ENCODE results near the gene PPP1R14B. TPM values are rescaled to one million over a fixed set of nuclear protein-coding genes. Genes with fewer than 3 reads are reported as not detected.

Gene PPP1R14B
- polyA plus RNA-seq, 3 donors from 2014 or later: 16.6 to 34.9 (median 33.3) TPM

Other genes starting within 250 kb of the PPP1R14B start
- gene FLRT1, start 211.0 kb downstream of the PPP1R14B start, polyA plus RNA-seq: not detected
- gene MACROD1, start 80.8 kb downstream of the PPP1R14B start, polyA plus RNA-seq: 1 to 10 TPM; 4.8 to 7.1 (median 6.5) TPM
- gene STIP1, start 60.8 kb downstream of the PPP1R14B start, polyA plus RNA-seq: 100 to 1,000 TPM in 1 of 3 donors, 10 to 100 TPM in 2; 51.3 to 113 (median 57.3) TPM
- 100 to 1,000 TPM; 181 to 297 (median 236) TPM for gene FERMT3, start 40.2 kb downstream of the PPP1R14B start, polyA plus RNA-seq
- 10 to 100 TPM; 42.2 to 51.0 (median 43.8) TPM for gene TRPT1, start 20.8 kb downstream of the PPP1R14B start, polyA plus RNA-seq
- gene NUDT22, start 20.7 kb downstream of the PPP1R14B start, polyA plus RNA-seq: 10 to 100 TPM; 64.9 to 95.4 (median 74.9) TPM
- 10 to 100 TPM; 25.2 to 32.6 (median 26.7) TPM for gene DNAJC4, start 16.4 kb downstream of the PPP1R14B start, polyA plus RNA-seq
- 10 to 100 TPM in 1 of 3 donors, 1 to 10 TPM in 2; 6.7 to 10.3 (median 9.4) TPM for gene VEGFB, start 12.4 kb downstream of the PPP1R14B start, polyA plus RNA-seq
- gene FKBP2, start 5.8 kb downstream of the PPP1R14B start, polyA plus RNA-seq: 100 to 1,000 TPM; 110 to 142 (median 130) TPM
- under 1 TPM in 2 of 3 donors, not detected in 1; 0.33 to 0.49 TPM for gene PLCB3, start 4.6 kb upstream of the PPP1R14B start, polyA plus RNA-seq
- gene BAD, start 37.7 kb upstream of the PPP1R14B start, polyA plus RNA-seq: 10 to 100 TPM; 67.7 to 87.5 (median 77.3) TPM
- gene GPR137, start 38.9 kb upstream of the PPP1R14B start, polyA plus RNA-seq: 10 to 100 TPM in 1 of 3 donors, 1 to 10 TPM in 2; 6.9 to 11.6 (median 7.4) TPM
- gene KCNK4, start 44.4 kb upstream of the PPP1R14B start, polyA plus RNA-seq: not detected
- not detected for gene CATSPERZ, start 53.4 kb upstream of the PPP1R14B start, polyA plus RNA-seq
- gene ESRRA, start 58.6 kb upstream of the PPP1R14B start, polyA plus RNA-seq: 10 to 100 TPM in 1 of 3 donors, 1 to 10 TPM in 2; 4.6 to 18.0 (median 8.7) TPM
- gene TRMT112, start 70.6 kb upstream of the PPP1R14B start, polyA plus RNA-seq: 100 to 1,000 TPM; 216 to 464 (median 322) TPM
- 100 to 1,000 TPM; 319 to 558 (median 418) TPM for gene PRDX5, start 71.2 kb upstream of the PPP1R14B start, polyA plus RNA-seq
- 10 to 100 TPM; 10.3 to 86.7 (median 16.4) TPM for gene CCDC88B, start 93.3 kb upstream of the PPP1R14B start, polyA plus RNA-seq
- gene RPS6KA4, start 112.2 kb upstream of the PPP1R14B start, polyA plus RNA-seq: 10 to 100 TPM in 1 of 3 donors, 1 to 10 TPM in 2; 5.0 to 16.7 (median 8.5) TPM